MM.1S (cell line): ENCODE measurements around the gene MSLN.

Experiments
- DNase-seq: peaks from one replicate; pipeline ENCODE4 v3.0.0-alpha.2; 2015
- H2AFZ ChIP-seq: fragments of 300-600 bp; sonication (generic); 2 replicates; pipeline ENCODE4 v1.6.0; 2016; ENCODE audit warnings: antibody characterized with exemption, low read length
- H3F3A ChIP-seq: fragments of 300-600 bp; sonication (generic); 2 replicates; pipeline ENCODE4 v1.6.1; 2016; ENCODE audit warnings: mild to moderate bottlenecking, antibody characterized with exemption, low read length, moderate library complexity, mixed read lengths; ENCODE audit not compliant: insufficient read depth
- H3K27ac ChIP-seq: fragments of 300-600 bp; sonication (generic); 2 replicates; pipeline ENCODE4 v1.5.1; 2016; ENCODE audit warnings: mild to moderate bottlenecking, low read length
- H3K27me3 ChIP-seq: fragments of 300-600 bp; sonication (generic); replicated peaks from 2 replicates; pipeline ENCODE4 v1.6.0; 2016; ENCODE audit warnings: low read length; ENCODE audit not compliant: insufficient read depth
- H3K36me3 ChIP-seq: fragments of 300-600 bp; sonication (generic); replicated peaks from 2 replicates; pipeline ENCODE4 v1.6.1; 2016; ENCODE audit warnings: mild to moderate bottlenecking, low read length, mixed read lengths; ENCODE audit not compliant: insufficient read depth
- H3K4me1 ChIP-seq: fragments of 300-600 bp; sonication (generic); 2 replicates; pipeline ENCODE4 v1.6.1; 2016; ENCODE audit warnings: low read length, mixed read lengths
- H3K4me2 ChIP-seq: fragments of 300-600 bp; sonication (generic); 2 replicates; pipeline ENCODE4 v1.6.0; 2016; ENCODE audit warnings: low read depth, low read length
- H3K4me3 ChIP-seq: fragments of 300-600 bp; sonication (generic); 2 replicates; pipeline ENCODE4 v1.5.1; 2016; ENCODE audit warnings: low read length, mixed read lengths
- H3K79me2 ChIP-seq: fragments of 300-600 bp; sonication (generic); 2 replicates; pipeline ENCODE4 v1.6.1; 2016; ENCODE audit warnings: mixed run types, low read length, mixed read lengths
- H3K9ac ChIP-seq: fragments of 300-600 bp; sonication (generic); 2 replicates; pipeline ENCODE4 v1.6.1; 2016; ENCODE audit warnings: low read length, mixed read lengths
- H3K9me2 ChIP-seq: fragments of 300-600 bp; sonication (generic); replicated peaks from 2 replicates; pipeline ENCODE4 v1.6.1; 2016; ENCODE audit warnings: mild to moderate bottlenecking, low read length, mixed read lengths; ENCODE audit not compliant: insufficient read depth
- H3K9me3 ChIP-seq: fragments of 300-600 bp; sonication (generic); replicated peaks from 2 replicates; pipeline ENCODE4 v1.6.1; 2016; ENCODE audit warnings: mild to moderate bottlenecking, low read length, mixed read lengths; ENCODE audit not compliant: insufficient read depth
- H4K20me1 ChIP-seq: fragments of 300-600 bp; sonication (generic); 2 replicates; pipeline ENCODE4 v1.6.1; 2016; ENCODE audit warnings: mild to moderate bottlenecking, low read length, moderate library complexity, mixed read lengths; ENCODE audit not compliant: insufficient read depth
- CTCF ChIP-seq: fragments of 300-600 bp; sonication (generic); IDR thresholded peaks from 2 replicates; pipeline ENCODE4 v1.5.1; 2016; ENCODE audit warnings: antibody characterized with exemption, low read length, mixed read lengths
- EZH2 ChIP-seq: fragments of 300-600 bp; sonication (generic); optimal IDR thresholded peaks from 2 replicates; pipeline ENCODE3; 2017; ENCODE audit warnings: low read depth, mild to moderate bottlenecking, antibody characterized with exemption, low read length, mixed read lengths
- EZH2phosphoT487 ChIP-seq: fragments of 300-600 bp; sonication (generic); IDR thresholded peaks from 2 replicates; pipeline ENCODE4 v1.6.1; 2018; ENCODE audit warnings: antibody characterized with exemption, low read length

MSLN gene

GRCh38 chr16:726188-726437, 34.4 kb upstream of the MSLN start:
- H4K20me1 ChIP-seq, result no peaks in the 10 kb centered on the region
- no peak overlapping the region for H3K27ac ChIP-seq
- DNase-seq, result no peak
- peaks cover 5% of the 10 kb centered on the region for H3K4me1 ChIP-seq
- peak overlapping the region; percentile 20; the same call in 1 of the 2 replicates for H3K9ac ChIP-seq
- peaks cover 13% of the 10 kb centered on the region; the same call in 1 of the 2 replicates for H3F3A ChIP-seq
- H3K9me3 ChIP-seq, result no peaks in the 10 kb centered on the region
- no peaks in the 10 kb centered on the region for H3K36me3 ChIP-seq
- H3K4me2 ChIP-seq, result peak overlapping the region; percentile 96
- no peak for TF ChIP-seq EZH2
- TF ChIP-seq EZH2phosphoT487, result no peak
- no peak for TF ChIP-seq CTCF
- peak overlapping the region; percentile 61; the same call in 1 of the 2 replicates for H2AFZ ChIP-seq
- no peaks in the 10 kb centered on the region for H3K27me3 ChIP-seq
- H3K9me2 ChIP-seq, result no peaks in the 10 kb centered on the region
- peak overlapping the region; percentile 58 for H3K4me3 ChIP-seq
- H3K79me2 ChIP-seq, result peaks cover 9% of the 10 kb centered on the region; the same call in 1 of the 2 replicates

GRCh38 chr16:726438-727290, 33.9 kb upstream of the MSLN start, which contains the start of the genes CCDC78 and HAGHL:
CCDC78 (minus strand) TSS chr16:726443; CDS start chr16:726367, 76 bp downstream.
HAGHL (plus strand) TSS chr16:727106; CDS start chr16:727510, 404 bp downstream.
- Histone ChIP-seq H3K4me1 (peaks cover 3% of the 10 kb centered on the region), H3K4me2 (peak within 1 kb of the TSS; percentile 100)

GRCh38 chr16:727291-727977, 33.1 kb upstream of the MSLN start:
- Histone ChIP-seq H3K9ac (peak overlapping the region; percentile 85), H3K9me3 (no peaks in the 10 kb centered on the region), H3K27ac (peak overlapping the region; percentile 43; the same call in 1 of the 2 replicates), H3K9me2 (no peaks in the 10 kb centered on the region), H3K27me3 (no peaks in the 10 kb centered on the region), H3K36me3 (no peaks in the 10 kb centered on the region), H3K4me1 (no peaks in the 10 kb centered on the region; the same call in 1 of the 2 replicates), H3K4me2 (peak overlapping the region; percentile 100), H3K79me2 (no peaks in the 10 kb centered on the region), H3K4me3 (peak overlapping the region; percentile 96), H4K20me1 (no peaks in the 10 kb centered on the region), H3F3A (peaks cover 13% of the 10 kb centered on the region; the same call in 1 of the 2 replicates), H2AFZ (peak overlapping the region; percentile 80)
- TF ChIP-seq EZH2 (no peak), EZH2phosphoT487 (no peak), CTCF (no peak)
- DNase-seq, result peak; percentile 47

More at GRCh38 chr16:726438-727290, 33.9 kb upstream of the MSLN start, which contains the start of the genes CCDC78 and HAGHL:
- no peaks in the 10 kb centered on the region for H4K20me1 ChIP-seq
- H3K27ac ChIP-seq, result peak within 1 kb of the TSS; percentile 43; the same call in 1 of the 2 replicates
- H3K9me2 ChIP-seq, result no peaks in the 10 kb centered on the region
- H3K4me3 ChIP-seq, result peak within 1 kb of the TSS; percentile 96
- peak within 1 kb of the TSS; percentile 80 for H2AFZ ChIP-seq
- peak; percentile 74 for DNase-seq
- peaks cover 13% of the 10 kb centered on the region; the same call in 1 of the 2 replicates for H3F3A ChIP-seq
- TF ChIP-seq EZH2 (no peak), EZH2phosphoT487 (no peak), CTCF (no peak)
- no peaks in the 10 kb centered on the region for H3K36me3 ChIP-seq
- peak within 1 kb of the TSS; percentile 85 for H3K9ac ChIP-seq
- no peaks in the 10 kb centered on the region for H3K27me3 ChIP-seq
- peaks cover 6% of the 10 kb centered on the region; the same call in 1 of the 2 replicates for H3K79me2 ChIP-seq
- no peaks in the 10 kb centered on the region for H3K9me3 ChIP-seq
